LNCAP (cell line): ENCODE measurements around the gene GGN.

ENCODE experiments used
- CTCF ChIP-seq: fragments of 450-650 bp; IDR thresholded peaks from 2 replicates; pipeline ENCODE4 v1.5.1; 2017; ENCODE audit warnings: mild to moderate bottlenecking

The GGN gene

GRCh38 chr19:38381138-38381537 is 6.7 kb downstream of the GGN start:
- TF ChIP-seq CTCF, result no peak

GRCh38 chr19:38378866-38379265 is 9.0 kb downstream of the GGN start:
- no peak for TF ChIP-seq CTCF

- TF ChIP-seq CTCF, result no peak
Measured at GRCh38 chr19:38377052-38377451, 10.8 kb downstream of the GGN start.

- TF ChIP-seq CTCF, result no peak
Measured at GRCh38 chr19:38376576-38376975, 11.3 kb downstream of the GGN start.

- no peak for TF ChIP-seq CTCF
Measured at GRCh38 chr19:38375748-38376147, 12.1 kb downstream of the GGN start.

- no peak for TF ChIP-seq CTCF
Measured at GRCh38 chr19:38375098-38375493, 12.7 kb downstream of the GGN start.

GRCh38 chr19:38374332-38375097 is 13.3 kb downstream of the GGN start, which contains the start of gene PSMD8:
TSS of gene PSMD8 (plus strand) at chr19:38374571. CDS start at chr19:38374602, 31 bp downstream.
- no peak for TF ChIP-seq CTCF

GRCh38 chr19:38373907-38374331 is 13.9 kb downstream of the GGN start:
- TF ChIP-seq CTCF, result no peak
